GM23338 (cell line): ENCODE data around the gene MXRA7. TPM values are rescaled to one million over a fixed set of nuclear protein-coding genes. Genes with fewer than 3 reads are reported as not detected.

Experiments used
- ATAC-seq: fragments of 200-7000 bp; cut with Tn5 transposase; 3 replicates; pipeline ENCODE4 v1.9.1; 2020
- DNase-seq: peaks from one replicate; pipeline ENCODE4 v3.0.0-alpha.2; 2015; ENCODE audit warnings: low spot score
- H2AFZ ChIP-seq: fragments of 200-600 bp; sonication (generic); 2 replicates; pipeline ENCODE4 v1.8.0; 2016; ENCODE audit warnings: antibody characterized with exemption, mild to moderate bottlenecking, moderate library complexity
- H3F3A ChIP-seq: fragments of 200-600 bp; sonication (generic); replicated peaks from 2 replicates; pipeline ENCODE4 v1.8.0; 2017; ENCODE audit warnings: antibody characterized with exemption, mixed run types, low read depth
- H3K27ac ChIP-seq: fragments of 200-600 bp; sonication (generic); 2 replicates; pipeline ENCODE4 v1.6.1; 2016; ENCODE audit warnings: low read depth
- H3K27me3 ChIP-seq: fragments of 200-600 bp; sonication (generic); 2 replicates; pipeline ENCODE4 v1.8.0; 2016; ENCODE audit warnings: mild to moderate bottlenecking, mixed run types, moderate library complexity; ENCODE audit not compliant: insufficient read depth
- H3K36me3 ChIP-seq: fragments of 200-600 bp; sonication (generic); 2 replicates; pipeline ENCODE4 v1.8.0; 2016; ENCODE audit warnings: mild to moderate bottlenecking; ENCODE audit not compliant: insufficient read depth
- H3K4me1 ChIP-seq: fragments of 200-600 bp; sonication (generic); 2 replicates; pipeline ENCODE4 v1.8.0; 2016; ENCODE audit warnings: mild to moderate bottlenecking, moderate library complexity; ENCODE audit not compliant: insufficient read depth
- H3K4me2 ChIP-seq: fragments of 200-600 bp; sonication (generic); 2 replicates; pipeline ENCODE4 v1.7.1; 2017; ENCODE audit warnings: mixed run types
- H3K4me3 ChIP-seq: fragments of 200-600 bp; sonication (generic); 2 replicates; pipeline ENCODE4 v1.6.1; 2016; ENCODE audit warnings: mixed run types
- H3K79me2 ChIP-seq: fragments of 200-600 bp; sonication (generic); replicated peaks from 2 replicates; pipeline ENCODE4 v1.8.0; 2017; ENCODE audit warnings: mild to moderate bottlenecking; ENCODE audit not compliant: insufficient read depth
- H3K9me2 ChIP-seq: fragments of 200-600 bp; sonication (generic); 2 replicates; pipeline ENCODE4 v1.8.0; 2017; ENCODE audit not compliant: insufficient read depth
- H4K20me1 ChIP-seq: fragments of 200-600 bp; sonication (generic); replicated peaks from 2 replicates; pipeline ENCODE4 v1.8.0; 2017; ENCODE audit warnings: mild to moderate bottlenecking; ENCODE audit not compliant: insufficient read depth
- H3K27ac Mint-ChIP-seq: 2 replicates; pipeline ENCODE4 v1.8.0; 2020; ENCODE audit warnings: inconsistent platforms, mild to moderate bottlenecking, moderate library complexity, mixed read lengths
- H3K27me3 Mint-ChIP-seq: 3 replicates; pipeline ENCODE4 v1.8.0; 2022; ENCODE audit warnings: low read depth, mild to moderate bottlenecking, moderate library complexity, mixed read lengths, inconsistent platforms; ENCODE audit not compliant: insufficient read depth, poor library complexity
- H3K36me3 Mint-ChIP-seq: 3 replicates; pipeline ENCODE4 v1.8.0; 2021; ENCODE audit warnings: low read depth, mild to moderate bottlenecking, inconsistent platforms, moderate library complexity, mixed read lengths
- H3K4me1 Mint-ChIP-seq: 3 replicates; pipeline ENCODE4 v1.8.0; 2020; ENCODE audit warnings: mild to moderate bottlenecking, inconsistent platforms, mixed read lengths
- H3K4me3 Mint-ChIP-seq: 3 replicates; pipeline ENCODE4 v1.8.0; 2021; ENCODE audit warnings: moderate library complexity, mild to moderate bottlenecking, inconsistent platforms, mixed read lengths
- H3K9me3 Mint-ChIP-seq: 3 replicates; pipeline ENCODE4 v1.8.0; 2020; ENCODE audit warnings: moderate library complexity, mild to moderate bottlenecking, inconsistent platforms, mixed read lengths
- POLR2AphosphoS5 ChIP-seq: IDR thresholded peaks from 2 replicates; pipeline ENCODE4 v1.6.1; 2016; ENCODE audit warnings: antibody characterized with exemption, low read depth
- ZNF114 ChIP-seq: fragments of 250-450 bp; sonication (Bioruptor Pico); IDR thresholded peaks from 2 replicates; pipeline ENCODE4 v1.5.0; 2020; ENCODE audit warnings: mild to moderate bottlenecking, moderate library complexity
- polyA plus RNA-seq: library from polyadenylated mRNA; unstranded; fragments of >200 nt; fragmentation: Nextera tagmentation; extraction: Ambion mirVana; gene quantifications from 2 replicates; pipeline ENCODE4 v1.2.1, GENCODE V29; 2016
- total RNA-seq: library from RNA; depleted of rRNA; stranded (reverse); fragments of >200 nt; shearing (Covaris generic); gene quantifications from 2 replicates; pipeline ENCODE4 v1.2.3, GENCODE V29; 2014
- TF ChIP-seq, protein P1 (sequence below): fragments of 250-450 bp; sonication (Bioruptor Pico); IDR thresholded peaks from 2 replicates; pipeline ENCODE4 v1.5.0; 2020; ENCODE audit warnings: mild to moderate bottlenecking, moderate library complexity
- TF ChIP-seq, protein P2 (sequence below): IDR thresholded peaks from 2 replicates; pipeline ENCODE4 v1.6.1; 2016; ENCODE audit warnings: antibody characterized with exemption
- TF ChIP-seq, protein P3 (sequence below), 2 experiments: fragments of 200-600 bp in 1 of 2; sonication (generic) in 1 of 2; conservative IDR thresholded peaks; 2 replicates each; pipeline versions ENCODE4 v1.5.1 to v1.6.1; 2016 to 2017; ENCODE audit warnings: antibody characterized with exemption in 2 of 2, low read depth in 2 of 2, mild to moderate bottlenecking in 2 of 2, moderate library complexity in 1 of 2

MXRA7 gene
- total and polyA plus RNA-seq, 2 experiments from 2014 or later = 12.1 to 46.6 TPM

DNA sequence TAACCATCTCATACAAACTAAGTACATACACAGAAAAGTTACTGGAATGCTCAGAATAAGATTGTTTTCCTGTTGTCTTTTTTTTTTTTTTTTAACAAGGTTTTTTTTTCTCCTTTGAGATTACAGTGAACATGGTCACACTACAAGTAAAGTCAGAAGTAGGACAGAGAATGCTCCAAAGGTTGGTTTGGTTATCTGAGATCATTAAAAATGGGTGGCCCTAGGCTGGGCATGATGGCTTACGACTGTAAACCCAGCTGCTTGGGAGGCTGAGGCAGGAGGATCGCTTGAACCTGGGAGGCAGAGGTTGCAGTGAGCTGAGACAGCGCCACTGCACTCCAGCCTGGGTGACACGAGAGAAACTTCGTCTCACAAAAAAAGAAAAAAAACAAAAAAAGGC, 60.3 kb downstream of the MXRA7 start (continued):
- TF ChIP-seq, protein P1, sequence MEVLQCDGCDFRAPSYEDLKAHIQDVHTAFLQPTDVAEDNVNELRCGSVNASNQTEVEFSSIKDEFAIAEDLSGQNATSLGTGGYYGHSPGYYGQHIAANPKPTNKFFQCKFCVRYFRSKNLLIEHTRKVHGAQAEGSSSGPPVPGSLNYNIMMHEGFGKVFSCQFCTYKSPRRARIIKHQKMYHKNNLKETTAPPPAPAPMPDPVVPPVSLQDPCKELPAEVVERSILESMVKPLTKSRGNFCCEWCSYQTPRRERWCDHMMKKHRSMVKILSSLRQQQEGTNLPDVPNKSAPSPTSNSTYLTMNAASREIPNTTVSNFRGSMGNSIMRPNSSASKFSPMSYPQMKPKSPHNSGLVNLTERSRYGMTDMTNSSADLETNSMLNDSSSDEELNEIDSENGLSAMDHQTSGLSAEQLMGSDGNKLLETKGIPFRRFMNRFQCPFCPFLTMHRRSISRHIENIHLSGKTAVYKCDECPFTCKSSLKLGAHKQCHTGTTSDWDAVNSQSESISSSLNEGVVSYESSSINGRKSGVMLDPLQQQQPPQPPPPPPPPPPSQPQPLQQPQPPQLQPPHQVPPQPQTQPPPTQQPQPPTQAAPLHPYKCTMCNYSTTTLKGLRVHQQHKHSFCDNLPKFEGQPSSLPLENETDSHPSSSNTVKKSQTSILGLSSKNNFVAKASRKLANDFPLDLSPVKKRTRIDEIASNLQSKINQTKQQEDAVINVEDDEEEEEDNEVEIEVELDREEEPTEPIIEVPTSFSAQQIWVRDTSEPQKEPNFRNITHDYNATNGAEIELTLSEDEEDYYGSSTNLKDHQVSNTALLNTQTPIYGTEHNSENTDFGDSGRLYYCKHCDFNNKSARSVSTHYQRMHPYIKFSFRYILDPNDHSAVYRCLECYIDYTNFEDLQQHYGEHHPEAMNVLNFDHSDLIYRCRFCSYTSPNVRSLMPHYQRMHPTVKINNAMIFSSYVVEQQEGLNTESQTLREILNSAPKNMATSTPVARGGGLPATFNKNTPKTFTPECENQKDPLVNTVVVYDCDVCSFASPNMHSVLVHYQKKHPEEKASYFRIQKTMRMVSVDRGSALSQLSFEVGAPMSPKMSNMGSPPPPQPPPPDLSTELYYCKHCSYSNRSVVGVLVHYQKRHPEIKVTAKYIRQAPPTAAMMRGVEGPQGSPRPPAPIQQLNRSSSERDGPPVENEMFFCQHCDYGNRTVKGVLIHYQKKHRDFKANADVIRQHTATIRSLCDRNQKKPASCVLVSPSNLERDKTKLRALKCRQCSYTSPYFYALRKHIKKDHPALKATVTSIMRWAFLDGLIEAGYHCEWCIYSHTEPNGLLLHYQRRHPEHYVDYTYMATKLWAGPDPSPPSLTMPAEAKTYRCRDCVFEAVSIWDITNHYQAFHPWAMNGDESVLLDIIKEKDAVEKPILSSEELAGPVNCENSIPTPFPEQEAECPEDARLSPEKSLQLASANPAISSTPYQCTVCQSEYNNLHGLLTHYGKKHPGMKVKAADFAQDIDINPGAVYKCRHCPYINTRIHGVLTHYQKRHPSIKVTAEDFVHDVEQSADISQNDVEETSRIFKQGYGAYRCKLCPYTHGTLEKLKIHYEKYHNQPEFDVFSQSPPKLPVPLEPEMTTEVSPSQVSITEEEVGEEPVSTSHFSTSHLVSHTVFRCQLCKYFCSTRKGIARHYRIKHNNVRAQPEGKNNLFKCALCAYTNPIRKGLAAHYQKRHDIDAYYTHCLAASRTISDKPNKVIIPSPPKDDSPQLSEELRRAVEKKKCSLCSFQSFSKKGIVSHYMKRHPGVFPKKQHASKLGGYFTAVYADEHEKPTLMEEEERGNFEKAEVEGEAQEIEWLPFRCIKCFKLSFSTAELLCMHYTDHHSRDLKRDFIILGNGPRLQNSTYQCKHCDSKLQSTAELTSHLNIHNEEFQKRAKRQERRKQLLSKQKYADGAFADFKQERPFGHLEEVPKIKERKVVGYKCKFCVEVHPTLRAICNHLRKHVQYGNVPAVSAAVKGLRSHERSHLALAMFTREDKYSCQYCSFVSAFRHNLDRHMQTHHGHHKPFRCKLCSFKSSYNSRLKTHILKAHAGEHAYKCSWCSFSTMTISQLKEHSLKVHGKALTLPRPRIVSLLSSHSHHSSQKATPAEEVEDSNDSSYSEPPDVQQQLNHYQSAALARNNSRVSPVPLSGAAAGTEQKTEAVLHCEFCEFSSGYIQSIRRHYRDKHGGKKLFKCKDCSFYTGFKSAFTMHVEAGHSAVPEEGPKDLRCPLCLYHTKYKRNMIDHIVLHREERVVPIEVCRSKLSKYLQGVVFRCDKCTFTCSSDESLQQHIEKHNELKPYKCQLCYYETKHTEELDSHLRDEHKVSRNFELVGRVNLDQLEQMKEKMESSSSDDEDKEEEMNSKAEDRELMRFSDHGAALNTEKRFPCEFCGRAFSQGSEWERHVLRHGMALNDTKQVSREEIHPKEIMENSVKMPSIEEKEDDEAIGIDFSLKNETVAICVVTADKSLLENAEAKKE = no peak
- TF ChIP-seq POLR2AphosphoS5 (no peak), ZNF114 (no peak)

DNA sequence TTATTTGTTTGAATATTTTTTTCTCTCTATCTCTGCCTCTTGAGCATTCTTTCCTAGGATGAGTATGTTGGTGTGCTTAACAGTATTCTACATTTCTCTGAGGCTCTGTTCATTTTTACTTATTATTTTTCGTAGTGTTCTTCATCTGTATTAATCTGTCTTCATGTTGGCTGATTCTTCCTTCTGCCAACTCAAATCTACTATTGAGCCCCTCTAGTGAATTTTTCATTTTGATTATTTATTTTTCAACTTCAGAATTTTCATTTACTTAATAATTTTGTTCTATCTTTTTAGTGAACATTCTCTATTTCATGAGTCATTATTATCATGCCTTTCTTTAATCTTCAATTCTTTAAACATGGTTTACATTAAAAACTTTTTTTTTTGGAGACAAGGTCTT, 64.1 kb downstream of the MXRA7 start:
- no peaks in the 10 kb centered on the region for H3F3A ChIP-seq
- H3K27me3 Mint-ChIP-seq = peaks cover 6% of the 10 kb centered on the region
- H3K79me2 ChIP-seq = no peaks in the 10 kb centered on the region
- no peaks in the 10 kb centered on the region for H3K36me3 Mint-ChIP-seq
- no peak overlapping the region for H3K4me2 ChIP-seq
- H3K4me1 ChIP-seq = no peaks in the 10 kb centered on the region
- DNase-seq (no peak), ATAC-seq (no peak)
- H4K20me1 ChIP-seq = no peaks in the 10 kb centered on the region
- H3K27me3 ChIP-seq = no peaks in the 10 kb centered on the region
- H3K4me3 ChIP-seq = no peak overlapping the region
- H3K36me3 ChIP-seq = no peaks in the 10 kb centered on the region
- H2AFZ ChIP-seq = no peak overlapping the region
- H3K27ac Mint-ChIP-seq = no peak overlapping the region
- no peaks in the 10 kb centered on the region for H3K4me1 Mint-ChIP-seq
- no peaks in the 10 kb centered on the region; the same call in 2 of the 3 replicates for H3K9me3 Mint-ChIP-seq
- H3K27ac ChIP-seq = no peak overlapping the region
- H3K4me3 Mint-ChIP-seq = no peak overlapping the region
- H3K9me2 ChIP-seq = peaks cover 9% of the 10 kb centered on the region; the same call in 1 of the 2 replicates
- TF ChIP-seq, protein P1 = no peak
- no peak for TF ChIP-seq ZNF114
- TF ChIP-seq, protein P2, sequence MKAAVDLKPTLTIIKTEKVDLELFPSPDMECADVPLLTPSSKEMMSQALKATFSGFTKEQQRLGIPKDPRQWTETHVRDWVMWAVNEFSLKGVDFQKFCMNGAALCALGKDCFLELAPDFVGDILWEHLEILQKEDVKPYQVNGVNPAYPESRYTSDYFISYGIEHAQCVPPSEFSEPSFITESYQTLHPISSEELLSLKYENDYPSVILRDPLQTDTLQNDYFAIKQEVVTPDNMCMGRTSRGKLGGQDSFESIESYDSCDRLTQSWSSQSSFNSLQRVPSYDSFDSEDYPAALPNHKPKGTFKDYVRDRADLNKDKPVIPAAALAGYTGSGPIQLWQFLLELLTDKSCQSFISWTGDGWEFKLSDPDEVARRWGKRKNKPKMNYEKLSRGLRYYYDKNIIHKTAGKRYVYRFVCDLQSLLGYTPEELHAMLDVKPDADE = no peak
- TF ChIP-seq, protein P3, sequence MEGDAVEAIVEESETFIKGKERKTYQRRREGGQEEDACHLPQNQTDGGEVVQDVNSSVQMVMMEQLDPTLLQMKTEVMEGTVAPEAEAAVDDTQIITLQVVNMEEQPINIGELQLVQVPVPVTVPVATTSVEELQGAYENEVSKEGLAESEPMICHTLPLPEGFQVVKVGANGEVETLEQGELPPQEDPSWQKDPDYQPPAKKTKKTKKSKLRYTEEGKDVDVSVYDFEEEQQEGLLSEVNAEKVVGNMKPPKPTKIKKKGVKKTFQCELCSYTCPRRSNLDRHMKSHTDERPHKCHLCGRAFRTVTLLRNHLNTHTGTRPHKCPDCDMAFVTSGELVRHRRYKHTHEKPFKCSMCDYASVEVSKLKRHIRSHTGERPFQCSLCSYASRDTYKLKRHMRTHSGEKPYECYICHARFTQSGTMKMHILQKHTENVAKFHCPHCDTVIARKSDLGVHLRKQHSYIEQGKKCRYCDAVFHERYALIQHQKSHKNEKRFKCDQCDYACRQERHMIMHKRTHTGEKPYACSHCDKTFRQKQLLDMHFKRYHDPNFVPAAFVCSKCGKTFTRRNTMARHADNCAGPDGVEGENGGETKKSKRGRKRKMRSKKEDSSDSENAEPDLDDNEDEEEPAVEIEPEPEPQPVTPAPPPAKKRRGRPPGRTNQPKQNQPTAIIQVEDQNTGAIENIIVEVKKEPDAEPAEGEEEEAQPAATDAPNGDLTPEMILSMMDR (conservative IDR thresholded peaks at IDR 0.05; ENCODE audit: low read depth in 2 of 2) = no peak
